ENCODE measurements around the gene LEKR1.

GRCh38 chr3:156985711-156986110 lies 159.6 kb downstream of the LEKR1 start:
- TF ChIP-seq REST (IDR thresholded peaks at IDR 0.05; ENCODE audit: insufficient read depth in 1 of 2, low read depth in 2 of 2, low read length in 2 of 2) (no peak), POLR2AphosphoS5 (IDR thresholded peaks at IDR 0.05; ENCODE audit: low read depth, low read length) (no peak), TAF1 (IDR thresholded peaks at IDR 0.05; ENCODE audit: borderline replicate concordance, insufficient read depth, low read length) (no peak)

All from PFSK-1 (cell line).